SK-N-MC (cell line): Measurements from ENCODE around the gene MUSK.

ENCODE experiments used
- DNase-seq: peaks from one replicate; pipeline ENCODE4 v3.0.0-alpha.2; 2011; ENCODE audit warnings: low read depth, low spot score
- H3K27ac ChIP-seq: fragments of 200-600 bp; sonication (generic); 2 replicates; pipeline ENCODE4 v1.5.1; 2016; ENCODE audit warnings: mixed run types
- H3K36me3 ChIP-seq: fragments of 200-600 bp; sonication (generic); 2 replicates; pipeline ENCODE4 v1.6.1; 2017; ENCODE audit warnings: antibody characterized with exemption, low read length, mixed read lengths; ENCODE audit not compliant: insufficient read depth
- H3K4me3 ChIP-seq: fragments of 200-600 bp; sonication (generic); 2 replicates; pipeline ENCODE4 v1.5.1; 2016
- H3K9ac ChIP-seq: fragments of 200-600 bp; sonication (generic); 2 replicates; pipeline ENCODE4 v1.8.0; 2017; ENCODE audit warnings: mixed run types, mixed read lengths; ENCODE audit not compliant: insufficient read length
- H3K9me3 ChIP-seq: fragments of 200-600 bp; sonication (generic); 2 replicates; pipeline ENCODE4 v1.6.1; 2017; ENCODE audit warnings: low read depth, mild to moderate bottlenecking, antibody characterized with exemption, low read length, moderate library complexity, mixed read lengths
- EZH2 ChIP-seq: fragments of 200-600 bp; sonication (generic); IDR thresholded peaks from one replicate; pipeline ENCODE4 v1.6.1; 2017; ENCODE audit warnings: antibody characterized with exemption
- FOXP2 ChIP-seq: optimal IDR thresholded peaks from 2 replicates; pipeline ENCODE3; 2011; ENCODE audit warnings: mild to moderate bottlenecking, moderate library complexity; ENCODE audit not compliant: insufficient read depth; ENCODE audit errors: extremely low read length, control extremely low read depth
- POLR2AphosphoS5 ChIP-seq: IDR thresholded peaks from 2 replicates; pipeline ENCODE4 v1.6.1; 2012; ENCODE audit warnings: mild to moderate bottlenecking, low read depth, low read length, borderline replicate concordance

Gene MUSK

GRCh38 chr9:110842986-110843385 lies 174.4 kb downstream of the MUSK start:
- H3K27ac ChIP-seq, result no peak overlapping the region
- H3K36me3 ChIP-seq, result no peaks in the 10 kb centered on the region
- no peak overlapping the region for H3K9ac ChIP-seq
- H3K9me3 ChIP-seq, result no peaks in the 10 kb centered on the region
- TF ChIP-seq FOXP2, result no peak
- no peak for TF ChIP-seq POLR2AphosphoS5
- no peak for TF ChIP-seq EZH2
- DNase-seq, result no peak
- no peak overlapping the region for H3K4me3 ChIP-seq

- Histone ChIP-seq H3K36me3 (no peaks in the 10 kb centered on the region), H3K27ac (no peak overlapping the region), H3K4me3 (no peak overlapping the region), H3K9ac (no peak overlapping the region), H3K9me3 (no peaks in the 10 kb centered on the region)
- DNase-seq, result no peak
- no peak for TF ChIP-seq FOXP2
- no peak for TF ChIP-seq POLR2AphosphoS5
- no peak for TF ChIP-seq EZH2
Observed at GRCh38 chr9:110844121-110844520, 175.5 kb downstream of the MUSK start.

DNA sequence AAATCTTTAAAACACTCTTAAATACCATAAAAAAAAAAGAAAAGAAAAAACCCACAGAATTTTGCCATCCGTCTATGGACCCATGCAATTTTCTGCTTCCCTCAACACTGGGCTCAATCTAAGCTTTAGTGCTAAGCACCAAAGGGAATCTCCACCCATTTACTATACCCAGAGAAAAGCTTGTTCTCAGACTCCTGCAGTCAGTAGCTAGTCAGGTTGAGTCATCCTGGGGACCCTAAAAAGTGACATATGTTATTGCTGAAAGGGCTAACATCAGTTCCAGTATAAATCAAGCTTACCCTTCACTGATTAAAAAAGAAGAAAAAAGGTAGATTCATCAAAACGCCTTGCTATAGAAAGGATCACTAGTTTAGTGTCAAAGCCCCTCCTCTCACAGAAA lies 177.6 kb downstream of the MUSK start:
- DNase-seq, result no peak

DNA sequence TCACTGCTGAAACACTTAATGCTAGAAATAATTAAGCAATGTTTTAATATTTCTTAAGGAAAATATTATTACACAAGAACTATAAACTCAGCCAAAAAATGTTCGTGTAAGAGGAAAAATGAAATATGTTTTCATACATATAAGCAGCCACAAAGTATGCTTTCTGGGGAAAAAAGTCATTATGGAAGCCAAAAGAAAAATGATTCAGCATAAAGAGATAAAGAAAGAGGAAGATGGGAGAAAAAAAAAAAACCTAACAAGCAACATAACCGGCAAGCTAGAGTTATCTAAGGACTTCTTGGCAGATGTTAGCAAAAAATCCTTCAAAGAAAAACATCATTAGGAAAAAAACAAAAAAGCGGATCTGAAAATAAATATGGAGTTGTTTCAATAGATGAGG lies 179.1 kb downstream of the MUSK start:
- peak; percentile 55 for DNase-seq
- no peaks in the 10 kb centered on the region for H3K36me3 ChIP-seq
- peak overlapping the region; percentile 93 for H3K27ac ChIP-seq
- H3K4me3 ChIP-seq, result peak overlapping the region; percentile 59
- peak overlapping the region; percentile 53 for H3K9ac ChIP-seq
- H3K9me3 ChIP-seq, result no peaks in the 10 kb centered on the region
- TF ChIP-seq FOXP2 (no peak), EZH2 (no peak), POLR2AphosphoS5 (no peak)

More for the DNA sequence above, 177.6 kb downstream of the MUSK start:
- Histone ChIP-seq H3K9me3 (no peaks in the 10 kb centered on the region), H3K27ac (peak overlapping the region; percentile 93; the same call in 1 of the 2 replicates), H3K4me3 (no peak overlapping the region), H3K9ac (no peak overlapping the region), H3K36me3 (no peaks in the 10 kb centered on the region)
- TF ChIP-seq EZH2 (no peak), FOXP2 (no peak)

GRCh38 chr9:110850401-110851135 lies 182.0 kb downstream of the MUSK start:
- Histone ChIP-seq H3K9me3 (no peaks in the 10 kb centered on the region), H3K27ac (no peak overlapping the region), H3K36me3 (no peaks in the 10 kb centered on the region), H3K4me3 (no peak overlapping the region), H3K9ac (no peak overlapping the region)
- no peak for TF ChIP-seq POLR2AphosphoS5
- TF ChIP-seq FOXP2, result no peak
- TF ChIP-seq EZH2, result no peak
- no peak for DNase-seq
